ENCODE results near the gene ACOX3. TPM values are rescaled to one million over a fixed set of nuclear protein-coding genes. Genes with fewer than 3 reads are reported as not detected.

The ACOX3 gene
- total RNA-seq, 1 donor from 2014 or later = 21.6 TPM

- intact Hi-C loops (cut with DNase I) = no loop called here
- Histone ChIP-seq H3K9me3 (no peaks in the 10 kb centered on the region), H3K27ac (peak overlapping the region; percentile 97), H3K4me1 (peaks cover 64% of the 10 kb centered on the region), H3K36me3 (no peaks in the 10 kb centered on the region), H3K4me3 (peak overlapping the region; percentile 4), H3K27me3 (no peaks in the 10 kb centered on the region)
- DNase-seq (no peak), ATAC-seq (no peak)
- TF ChIP-seq CTCF (IDR thresholded peaks at IDR 0.05) = peak; percentile 33
Observed at GRCh38 chr4:8437281-8437680, 3.2 kb downstream of the ACOX3 start.

DNA sequence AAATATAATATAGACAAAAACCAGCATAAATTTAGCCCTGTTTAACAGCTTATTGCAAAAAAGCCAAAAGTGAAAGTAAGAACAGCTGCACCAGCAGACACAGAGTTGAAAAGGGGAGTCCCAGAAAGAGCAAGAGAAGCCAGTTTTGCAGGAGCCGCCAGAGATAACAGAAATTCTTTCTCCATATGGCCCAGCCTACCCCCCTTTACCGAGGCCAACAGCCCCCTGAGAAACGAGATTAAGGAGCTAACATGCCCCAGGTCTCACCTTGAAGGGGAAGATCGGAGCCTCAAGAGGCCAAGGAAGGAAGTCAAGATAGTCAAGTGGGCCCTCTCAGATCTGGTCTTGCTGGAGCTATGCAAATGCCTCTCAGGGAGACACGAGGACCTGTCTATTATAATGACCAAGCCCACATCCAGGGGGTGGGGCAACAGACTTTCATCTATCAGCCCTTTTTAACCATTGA lies 4.8 kb downstream of the ACOX3 start:
- Histone ChIP-seq H3K9me3 (no peaks in the 10 kb centered on the region), H3K4me1 (peaks cover 53% of the 10 kb centered on the region), H3K27ac (peak overlapping the region; percentile 63), H3K27me3 (no peaks in the 10 kb centered on the region), H3K4me3 (peak overlapping the region; percentile 34), H3K36me3 (no peaks in the 10 kb centered on the region)
- intact Hi-C loops (cut with DNase I) = no loop called here
- DNase-seq (no peak), ATAC-seq (no peak)
- no peak for TF ChIP-seq CTCF (IDR thresholded peaks at IDR 0.05)

GRCh38 chr4:8434251-8435073 lies 6.1 kb downstream of the ACOX3 start:
- peak overlapping the region; percentile 63 for H3K27ac ChIP-seq
- H3K27me3 ChIP-seq = no peaks in the 10 kb centered on the region
- DNase-seq (no peak), ATAC-seq (no peak)
- no peaks in the 10 kb centered on the region for H3K9me3 ChIP-seq
- no peaks in the 10 kb centered on the region for H3K36me3 ChIP-seq
- peak overlapping the region; percentile 34 for H3K4me3 ChIP-seq
- intact Hi-C loops (cut with DNase I) = no loop called here
- H3K4me1 ChIP-seq = peaks cover 50% of the 10 kb centered on the region
- no peak for TF ChIP-seq CTCF (IDR thresholded peaks at IDR 0.05)

DNA sequence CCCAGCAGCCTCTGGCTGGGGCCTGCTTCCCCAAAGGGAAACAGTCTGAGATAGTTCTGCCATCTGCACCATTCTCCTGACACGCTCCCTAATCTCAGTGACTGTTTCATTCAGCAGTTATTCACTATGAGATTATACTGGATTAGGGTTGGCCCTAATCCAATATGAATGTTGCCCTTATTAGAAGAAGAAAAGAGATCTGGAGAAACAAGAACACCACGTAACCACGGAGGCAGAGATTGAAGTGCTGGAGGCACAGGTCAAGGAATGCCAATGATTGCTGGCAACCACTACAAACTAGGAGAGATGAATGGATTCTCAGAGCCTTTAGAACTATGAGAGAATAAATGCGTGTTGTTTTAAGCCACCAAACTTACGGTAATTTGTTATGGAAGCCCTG lies 7.4 kb downstream of the ACOX3 start:
- intact Hi-C loops (cut with DNase I) = no loop called here
- Histone ChIP-seq H3K4me3 (no peak overlapping the region), H3K4me1 (peaks cover 44% of the 10 kb centered on the region), H3K36me3 (no peaks in the 10 kb centered on the region), H3K27me3 (no peaks in the 10 kb centered on the region), H3K9me3 (no peaks in the 10 kb centered on the region), H3K27ac (peak overlapping the region; percentile 3)
- ATAC-seq (no peak), DNase-seq (no peak)
- TF ChIP-seq CTCF (IDR thresholded peaks at IDR 0.05) = no peak

GRCh38 chr4:8431553-8431952 lies 9.0 kb downstream of the ACOX3 start:
- no peaks in the 10 kb centered on the region for H3K9me3 ChIP-seq
- H3K4me1 ChIP-seq = peaks cover 38% of the 10 kb centered on the region
- TF ChIP-seq CTCF (IDR thresholded peaks at IDR 0.05) = no peak
- H3K4me3 ChIP-seq = no peak overlapping the region
- intact Hi-C loops (cut with DNase I) = no loop called here
- no peaks in the 10 kb centered on the region for H3K36me3 ChIP-seq
- no peak overlapping the region for H3K27ac ChIP-seq
- no peak for DNase-seq
- ATAC-seq = no peak
- no peaks in the 10 kb centered on the region for H3K27me3 ChIP-seq

All from upper lobe of right lung (tissue), 1 donor.